ENCODE results near the gene TMC1. TPM values are rescaled to one million over a fixed set of nuclear protein-coding genes. Genes with fewer than 3 reads are reported as not detected.
"Not testable (repeated sequence)": the region's sequence is repeated elsewhere in the genome, so short reads cannot be mapped to it uniquely, and the experiment has no call there.

Gene TMC1
- total RNA-seq, 2 donors from 2014 or later: not detected

DNA sequence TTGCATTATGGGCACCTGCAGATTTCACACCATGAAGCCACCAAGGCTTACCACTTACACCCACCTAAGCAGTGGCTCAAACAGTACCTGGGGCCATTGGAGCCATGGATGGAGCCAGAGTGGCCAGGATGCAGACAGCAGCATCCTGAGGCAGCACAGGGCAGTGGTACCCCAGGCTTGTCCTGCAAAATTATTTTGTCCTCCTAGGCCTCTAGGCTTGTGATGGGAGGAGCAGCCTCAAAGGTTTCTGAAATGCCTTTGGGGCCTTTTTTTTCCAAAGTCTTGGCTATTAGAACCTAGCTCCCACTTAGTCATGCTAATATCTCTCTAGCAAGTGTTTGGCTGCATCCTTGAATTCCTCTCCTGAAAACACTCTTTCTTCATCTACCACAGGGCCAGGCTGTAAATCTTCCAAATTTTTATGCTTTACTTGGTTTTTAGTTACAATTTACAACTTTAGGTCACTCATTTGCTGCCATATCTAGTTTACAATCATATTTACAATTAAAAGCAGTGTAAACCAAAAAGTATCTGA is 15.7 kb downstream of the TMC1 start:
- H3K27ac Mint-ChIP-seq: no peak overlapping the region
- ATAC-seq: no peak

DNA sequence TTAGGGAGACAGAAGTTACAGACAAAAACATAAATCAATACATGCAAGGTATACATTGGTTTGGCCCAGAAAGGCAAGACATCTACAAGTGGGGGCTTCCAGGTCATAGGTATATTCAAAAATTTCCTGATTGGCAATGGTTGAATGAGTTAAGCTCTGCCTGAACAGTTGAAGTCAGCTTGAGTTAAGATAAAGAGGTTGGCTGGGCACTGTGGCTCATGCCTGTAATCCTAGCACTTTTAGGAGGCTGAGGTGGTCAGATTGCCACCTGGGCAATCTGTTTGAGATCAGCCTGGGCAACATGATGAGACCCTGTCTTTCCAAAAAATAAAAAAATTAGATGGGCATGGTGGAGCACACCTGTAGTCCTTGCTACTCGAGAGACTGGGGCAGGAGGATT is 16.3 kb downstream of the TMC1 start:
- no peak overlapping the region for H3K4me3 Mint-ChIP-seq
- no peaks in the 10 kb centered on the region for H3K9me3 Mint-ChIP-seq
- ATAC-seq (no peak), DNase-seq (ENCODE audit: low spot score) (no peak)
- no peaks in the 10 kb centered on the region for H3K4me1 Mint-ChIP-seq (ENCODE audit: low read depth in 2 of 2)
- H3K36me3 Mint-ChIP-seq: no peaks in the 10 kb centered on the region
- no peak overlapping the region for H3K27ac Mint-ChIP-seq
- peaks cover 8 to 20% of the 10 kb centered on the region in 2 donors for H3K27me3 Mint-ChIP-seq

More for the DNA sequence above, 15.7 kb downstream of the TMC1 start:
- Mint-ChIP-seq H3K4me1 (ENCODE audit: low read depth in 2 of 2) (no peaks in the 10 kb centered on the region), H3K36me3 (no peaks in the 10 kb centered on the region), H3K27me3 (peaks cover 11 to 24% of the 10 kb centered on the region in 2 donors), H3K4me3 (no peak overlapping the region), H3K9me3 (no peaks in the 10 kb centered on the region)
- DNase-seq (ENCODE audit: low spot score): no peak

DNA sequence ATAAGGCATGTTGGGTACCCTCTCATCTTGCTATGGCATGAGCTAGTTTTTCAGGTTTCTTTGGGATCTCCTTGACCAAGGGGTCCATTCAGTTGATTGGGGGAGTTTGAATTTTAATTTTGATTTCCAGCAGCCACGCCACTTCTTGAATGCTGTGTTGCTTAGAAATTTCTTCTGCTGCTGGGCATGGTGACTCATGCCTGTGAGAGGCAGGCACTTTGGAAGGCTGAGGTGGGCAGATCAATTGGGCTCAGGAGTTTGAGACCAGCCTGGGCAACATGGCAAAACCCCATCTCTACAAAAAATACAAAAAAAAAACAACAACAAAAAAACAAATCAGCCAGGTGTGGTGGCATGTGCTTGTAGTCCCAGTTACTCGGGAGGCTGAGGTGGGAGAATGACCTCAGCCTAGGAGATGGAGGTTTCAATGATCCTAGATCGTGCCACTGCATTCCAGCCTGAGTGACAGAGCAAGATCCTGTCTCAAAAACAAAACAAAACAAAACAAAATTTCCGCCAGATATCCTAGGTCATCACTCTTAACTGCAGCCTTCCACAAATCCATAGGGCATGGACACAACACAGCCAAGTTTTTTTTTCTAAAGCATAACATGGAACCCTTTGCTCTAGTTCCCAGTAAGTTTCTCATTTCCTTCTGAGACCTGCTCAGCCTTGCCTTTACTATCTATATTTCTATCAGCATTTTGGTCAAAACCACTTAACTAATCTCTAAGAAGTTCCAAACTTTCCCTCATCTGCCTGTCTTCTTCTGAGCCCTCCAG is 17.7 kb downstream of the TMC1 start:
- Mint-ChIP-seq H3K36me3 (no peaks in the 10 kb centered on the region), H3K4me1 (ENCODE audit: low read depth in 2 of 2) (no peaks in the 10 kb centered on the region), H3K27ac (no peak overlapping the region), H3K27me3 (peaks cover 8 to 18% of the 10 kb centered on the region in 2 donors), H3K9me3 (no peaks in the 10 kb centered on the region), H3K4me3 (no peak overlapping the region)
- ATAC-seq (no peak), DNase-seq (ENCODE audit: low spot score) (no peak)

GRCh38 chr9:72539824-72540347 is 18.5 kb downstream of the TMC1 start:
- Mint-ChIP-seq H3K27ac (no peak overlapping the region), H3K4me3 (no peak overlapping the region), H3K27me3 (peaks cover 8 to 18% of the 10 kb centered on the region in 2 donors), H3K36me3 (no peaks in the 10 kb centered on the region), H3K9me3 (no peaks in the 10 kb centered on the region), H3K4me1 (ENCODE audit: low read depth in 2 of 2) (no peaks in the 10 kb centered on the region)
- ATAC-seq: no peak
- DNase-seq (ENCODE audit: low spot score): no peak

DNA sequence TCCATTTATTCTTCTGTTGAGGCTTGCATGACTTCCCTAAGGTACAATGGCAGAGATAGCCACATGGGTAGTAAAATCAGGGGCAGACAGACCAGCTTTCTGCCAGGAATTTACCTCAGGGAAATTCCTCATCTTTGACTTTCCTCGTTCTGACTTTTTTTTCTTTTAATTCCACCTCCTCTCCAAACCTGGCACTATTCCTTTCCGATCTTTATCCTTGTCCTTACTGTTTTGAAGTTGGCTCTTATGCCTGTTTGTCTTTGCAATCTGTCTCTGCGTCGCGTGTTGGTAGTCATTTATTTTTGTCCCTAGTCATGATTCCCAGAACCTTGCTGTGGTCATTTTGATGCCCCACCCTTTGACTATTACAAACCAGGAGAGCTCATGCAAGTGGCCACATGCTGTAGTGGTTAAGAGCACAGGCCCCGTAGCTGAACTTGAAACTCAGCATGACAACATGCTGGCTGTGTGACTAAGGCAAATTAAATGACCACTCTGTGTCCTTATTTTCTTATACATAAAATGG is 19.0 kb downstream of the TMC1 start:
- Mint-ChIP-seq H3K27ac (no peak overlapping the region), H3K27me3 (peaks cover 8 to 13% of the 10 kb centered on the region in 2 donors), H3K36me3 (no peaks in the 10 kb centered on the region), H3K9me3 (no peaks in the 10 kb centered on the region), H3K4me3 (no peak overlapping the region), H3K4me1 (ENCODE audit: low read depth in 2 of 2) (no peaks in the 10 kb centered on the region)
- DNase-seq (ENCODE audit: low spot score): no peak
- no peak for ATAC-seq

GRCh38 chr9:72542537-72542833 is 21.1 kb downstream of the TMC1 start:
- not testable (repeated sequence) for H3K4me3 Mint-ChIP-seq

GRCh38 chr9:72542917-72543316 is 21.5 kb downstream of the TMC1 start:
- no peaks in the 10 kb centered on the region for H3K4me1 Mint-ChIP-seq (ENCODE audit: low read depth in 2 of 2)
- no peak overlapping the region for H3K4me3 Mint-ChIP-seq
- no peak for ATAC-seq
- H3K36me3 Mint-ChIP-seq: no peaks in the 10 kb centered on the region
- no peak for DNase-seq (ENCODE audit: low spot score)
- peaks cover 8 to 10% of the 10 kb centered on the region in 2 donors for H3K27me3 Mint-ChIP-seq
- no peak overlapping the region for H3K27ac Mint-ChIP-seq
- H3K9me3 Mint-ChIP-seq: no peaks in the 10 kb centered on the region

More at GRCh38 chr9:72542537-72542833, 21.1 kb downstream of the TMC1 start:
- H3K27me3 Mint-ChIP-seq: peaks cover 8 to 10% of the 10 kb centered on the region in 2 donors
- not testable (repeated sequence) for DNase-seq (ENCODE audit: low spot score); H3K9me3 Mint-ChIP-seq; ATAC-seq; H3K36me3 Mint-ChIP-seq; H3K27ac Mint-ChIP-seq; H3K4me1 Mint-ChIP-seq (ENCODE audit: low read depth in 2 of 2)

GRCh38 chr9:72551306-72551705 is 29.9 kb downstream of the TMC1 start:
- no peak overlapping the region for H3K4me3 Mint-ChIP-seq
- ATAC-seq (no peak), DNase-seq (ENCODE audit: low spot score) (no peak)
- no peaks in the 10 kb centered on the region for H3K36me3 Mint-ChIP-seq
- no peaks in the 10 kb centered on the region for H3K4me1 Mint-ChIP-seq (ENCODE audit: low read depth in 2 of 2)
- H3K27me3 Mint-ChIP-seq: no peaks in the 10 kb centered on the region
- no peak overlapping the region for H3K27ac Mint-ChIP-seq
- H3K9me3 Mint-ChIP-seq: no peaks in the 10 kb centered on the region

DNA sequence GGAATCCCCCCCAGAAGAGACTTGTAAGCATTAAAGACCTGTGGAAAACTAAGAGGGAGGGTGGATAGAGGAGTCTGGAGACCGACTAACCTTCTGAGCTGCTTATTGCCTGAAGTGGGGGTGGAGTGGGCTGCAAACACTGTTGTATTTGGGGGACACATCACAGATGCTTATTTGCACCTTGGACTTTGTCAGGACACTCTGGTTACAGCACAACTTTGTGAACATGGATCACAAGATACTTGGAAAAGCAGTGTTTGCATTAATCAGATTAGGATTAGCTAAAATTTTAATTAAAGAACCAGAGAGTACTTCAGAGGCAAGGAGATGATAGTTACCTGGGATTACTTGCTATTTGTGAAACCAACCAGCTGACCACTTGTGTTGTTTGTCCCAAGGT is 30.9 kb downstream of the TMC1 start:
- no peaks in the 10 kb centered on the region for H3K27me3 Mint-ChIP-seq
- no peaks in the 10 kb centered on the region for H3K9me3 Mint-ChIP-seq
- no peaks in the 10 kb centered on the region for H3K4me1 Mint-ChIP-seq (ENCODE audit: low read depth in 2 of 2)
- no peaks in the 10 kb centered on the region for H3K36me3 Mint-ChIP-seq
- DNase-seq (ENCODE audit: low spot score) (no peak), ATAC-seq (no peak)
- H3K4me3 Mint-ChIP-seq: no peak overlapping the region
- H3K27ac Mint-ChIP-seq: no peak overlapping the region

GRCh38 chr9:72554221-72554641 is 32.8 kb downstream of the TMC1 start:
- H3K27ac Mint-ChIP-seq: no peak overlapping the region
- H3K4me3 Mint-ChIP-seq: no peak overlapping the region
- H3K27me3 Mint-ChIP-seq: no peaks in the 10 kb centered on the region
- H3K4me1 Mint-ChIP-seq (ENCODE audit: low read depth in 2 of 2): no peaks in the 10 kb centered on the region
- H3K36me3 Mint-ChIP-seq: no peaks in the 10 kb centered on the region
- no peak for ATAC-seq
- no peak for DNase-seq (ENCODE audit: low spot score)
- H3K9me3 Mint-ChIP-seq: no peaks in the 10 kb centered on the region

- no peaks in the 10 kb centered on the region for H3K27me3 Mint-ChIP-seq
- H3K9me3 Mint-ChIP-seq: no peaks in the 10 kb centered on the region
- ATAC-seq (peak; percentile 60 to 74), DNase-seq (ENCODE audit: low spot score) (no peak)
- H3K4me1 Mint-ChIP-seq (ENCODE audit: low read depth in 2 of 2): no peaks in the 10 kb centered on the region
- H3K4me3 Mint-ChIP-seq: no peak overlapping the region
- no peak overlapping the region for H3K27ac Mint-ChIP-seq
- H3K36me3 Mint-ChIP-seq: no peaks in the 10 kb centered on the region
Observed at GRCh38 chr9:72557549-72557948, 36.1 kb downstream of the TMC1 start.

- H3K4me3 Mint-ChIP-seq: no peak overlapping the region
- no peaks in the 10 kb centered on the region for H3K36me3 Mint-ChIP-seq
- H3K27me3 Mint-ChIP-seq: peaks cover 5 to 12% of the 10 kb centered on the region in 2 donors
- no peaks in the 10 kb centered on the region for H3K4me1 Mint-ChIP-seq (ENCODE audit: low read depth in 2 of 2)
- H3K27ac Mint-ChIP-seq: no peak overlapping the region
- H3K9me3 Mint-ChIP-seq: no peaks in the 10 kb centered on the region
- DNase-seq (ENCODE audit: low spot score) (no peak), ATAC-seq (no peak)
Observed at GRCh38 chr9:72560086-72560485, 38.7 kb downstream of the TMC1 start.

GRCh38 chr9:72563806-72564205 is 42.4 kb downstream of the TMC1 start:
- no peak for ATAC-seq
- no peak for DNase-seq (ENCODE audit: low spot score)
- Mint-ChIP-seq H3K27me3 (peaks cover 7 to 28% of the 10 kb centered on the region in 2 donors), H3K36me3 (no peaks in the 10 kb centered on the region), H3K4me3 (no peak overlapping the region), H3K4me1 (ENCODE audit: low read depth in 2 of 2) (no peaks in the 10 kb centered on the region), H3K27ac (no peak overlapping the region), H3K9me3 (no peaks in the 10 kb centered on the region)

DNA sequence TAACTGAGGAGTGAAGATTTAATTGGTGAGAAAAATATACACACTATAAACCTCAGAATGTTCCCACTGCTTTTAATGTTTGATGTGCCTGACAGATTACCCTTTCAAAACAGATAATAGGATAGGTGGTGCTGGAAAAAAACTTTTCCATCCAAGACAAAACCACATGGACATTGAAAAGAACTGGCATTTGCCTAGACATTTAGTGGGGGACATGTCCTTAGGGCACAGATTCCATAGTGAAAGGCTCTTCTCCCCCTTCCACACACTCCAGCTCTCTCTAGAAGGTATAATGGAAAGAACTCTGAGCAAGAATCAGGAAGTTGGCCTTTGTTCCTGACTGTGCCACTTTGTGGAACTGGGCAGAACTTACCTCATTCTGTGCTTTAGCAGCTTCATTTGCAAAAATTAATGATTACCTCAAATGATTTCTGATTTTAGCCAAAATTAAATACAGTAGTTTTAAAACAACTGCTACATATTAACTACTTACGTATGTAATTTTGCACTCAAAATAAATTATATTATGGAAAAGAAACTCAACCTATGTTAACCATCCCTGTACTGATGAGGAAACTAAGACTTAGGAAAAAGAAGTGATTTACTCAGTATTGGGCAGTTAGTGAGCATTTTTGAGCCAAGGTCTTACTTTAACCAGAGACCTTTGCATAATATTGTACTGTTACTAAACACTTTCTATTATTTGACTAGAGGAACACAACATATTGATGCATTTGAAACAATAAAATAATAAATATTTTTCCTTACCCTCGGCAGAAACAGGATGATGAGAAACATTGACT is 43.3 kb downstream of the TMC1 start:
- peaks cover 12 to 35% of the 10 kb centered on the region in 2 donors for H3K27me3 Mint-ChIP-seq
- no peak overlapping the region for H3K27ac Mint-ChIP-seq
- ATAC-seq (no peak), DNase-seq (ENCODE audit: low spot score) (no peak)
- H3K9me3 Mint-ChIP-seq: no peaks in the 10 kb centered on the region
- H3K4me3 Mint-ChIP-seq: no peak overlapping the region
- H3K4me1 Mint-ChIP-seq (ENCODE audit: low read depth in 2 of 2): no peaks in the 10 kb centered on the region
- H3K36me3 Mint-ChIP-seq: no peaks in the 10 kb centered on the region
